ENCODE results near the gene PARD3.

The PARD3 gene

DNA sequence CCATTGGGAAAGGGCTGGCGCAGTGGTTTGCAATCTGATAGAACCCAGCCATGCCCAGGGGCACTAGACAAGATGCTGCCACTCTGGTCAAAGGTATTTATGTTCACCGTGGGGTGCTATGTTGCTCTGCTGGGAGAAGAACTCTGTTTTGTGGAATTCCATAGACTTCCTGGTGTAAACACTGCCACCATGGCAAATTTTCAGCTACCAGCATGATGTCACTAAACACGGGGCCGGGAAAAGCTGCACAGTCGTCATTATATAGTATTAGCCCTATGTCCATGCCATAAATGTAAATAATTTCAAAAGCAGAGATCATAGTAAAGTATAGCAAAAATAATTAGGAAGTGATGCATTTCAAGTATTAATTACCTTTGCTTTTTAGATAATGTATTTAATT, 500.6 kb downstream of the PARD3 start:
- Histone ChIP-seq H3K4me3 (replicated peaks; ENCODE audit: low read depth, low read length) (no peak overlapping the region), H3K27me3 (replicated peaks; ENCODE audit: control insufficient read depth, insufficient read depth, low read length) (no peaks in the 10 kb centered on the region), H3K36me3 (ENCODE audit: control insufficient read depth, insufficient read depth, low read length) (no peaks in the 10 kb centered on the region)
- DNase-seq (ENCODE audit: extremely low read depth, insufficient read length) = no peak
- TF ChIP-seq, protein P1, sequence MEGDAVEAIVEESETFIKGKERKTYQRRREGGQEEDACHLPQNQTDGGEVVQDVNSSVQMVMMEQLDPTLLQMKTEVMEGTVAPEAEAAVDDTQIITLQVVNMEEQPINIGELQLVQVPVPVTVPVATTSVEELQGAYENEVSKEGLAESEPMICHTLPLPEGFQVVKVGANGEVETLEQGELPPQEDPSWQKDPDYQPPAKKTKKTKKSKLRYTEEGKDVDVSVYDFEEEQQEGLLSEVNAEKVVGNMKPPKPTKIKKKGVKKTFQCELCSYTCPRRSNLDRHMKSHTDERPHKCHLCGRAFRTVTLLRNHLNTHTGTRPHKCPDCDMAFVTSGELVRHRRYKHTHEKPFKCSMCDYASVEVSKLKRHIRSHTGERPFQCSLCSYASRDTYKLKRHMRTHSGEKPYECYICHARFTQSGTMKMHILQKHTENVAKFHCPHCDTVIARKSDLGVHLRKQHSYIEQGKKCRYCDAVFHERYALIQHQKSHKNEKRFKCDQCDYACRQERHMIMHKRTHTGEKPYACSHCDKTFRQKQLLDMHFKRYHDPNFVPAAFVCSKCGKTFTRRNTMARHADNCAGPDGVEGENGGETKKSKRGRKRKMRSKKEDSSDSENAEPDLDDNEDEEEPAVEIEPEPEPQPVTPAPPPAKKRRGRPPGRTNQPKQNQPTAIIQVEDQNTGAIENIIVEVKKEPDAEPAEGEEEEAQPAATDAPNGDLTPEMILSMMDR (IDR thresholded peaks at IDR 0.05; ENCODE audit: insufficient read depth, low read length, poor library complexity, severe bottlenecking) = no peak

- Histone ChIP-seq H3K27me3 (replicated peaks; ENCODE audit: control insufficient read depth, insufficient read depth, low read length) (no peaks in the 10 kb centered on the region), H3K36me3 (ENCODE audit: control insufficient read depth, insufficient read depth, low read length) (no peaks in the 10 kb centered on the region), H3K4me3 (replicated peaks; ENCODE audit: low read depth, low read length) (no peak overlapping the region)
- no peak for DNase-seq (ENCODE audit: extremely low read depth, insufficient read length)
- TF ChIP-seq, protein P1 (IDR thresholded peaks at IDR 0.05; ENCODE audit: insufficient read depth, low read length, poor library complexity, severe bottlenecking) = no peak
Measured at GRCh38 chr10:34313888-34314287, 501.2 kb downstream of the PARD3 start.

GRCh38 chr10:34313353-34313752, 501.7 kb downstream of the PARD3 start:
- Histone ChIP-seq H3K27me3 (replicated peaks; ENCODE audit: control insufficient read depth, insufficient read depth, low read length) (no peaks in the 10 kb centered on the region), H3K36me3 (ENCODE audit: control insufficient read depth, insufficient read depth, low read length) (no peaks in the 10 kb centered on the region), H3K4me3 (replicated peaks; ENCODE audit: low read depth, low read length) (no peak overlapping the region)
- no peak for DNase-seq (ENCODE audit: extremely low read depth, insufficient read length)
- TF ChIP-seq, protein P1 (IDR thresholded peaks at IDR 0.05; ENCODE audit: insufficient read depth, low read length, poor library complexity, severe bottlenecking) = no peak

DNA sequence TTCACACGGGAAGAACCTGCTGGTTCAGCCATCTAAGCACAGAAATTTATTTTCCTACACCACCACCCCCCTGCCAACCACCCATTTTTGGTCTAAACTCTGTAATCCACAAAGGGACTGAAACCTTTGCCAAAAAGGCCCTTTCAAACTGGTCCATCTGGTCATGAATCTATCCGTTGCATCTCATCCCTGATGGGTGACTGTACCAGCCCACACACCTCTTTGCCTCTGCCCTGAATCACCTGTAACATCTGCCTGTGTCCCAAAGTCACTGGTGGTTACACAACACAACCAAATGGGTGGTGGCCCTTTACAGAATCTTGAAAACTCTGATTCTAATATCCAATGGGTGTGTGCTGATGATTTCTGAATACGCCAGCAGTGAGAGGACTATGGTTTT, 503.4 kb downstream of the PARD3 start:
- TF ChIP-seq, protein P1 (IDR thresholded peaks at IDR 0.05; ENCODE audit: insufficient read depth, low read length, poor library complexity, severe bottlenecking) = no peak
- no peak for DNase-seq (ENCODE audit: extremely low read depth, insufficient read length)
- no peak overlapping the region for H3K4me3 ChIP-seq (replicated peaks; ENCODE audit: low read depth, low read length)
- no peaks in the 10 kb centered on the region for H3K27me3 ChIP-seq (replicated peaks; ENCODE audit: control insufficient read depth, insufficient read depth, low read length)
- H3K36me3 ChIP-seq (ENCODE audit: control insufficient read depth, insufficient read depth, low read length) = no peaks in the 10 kb centered on the region

GRCh38 chr10:34310234-34310633, 504.9 kb downstream of the PARD3 start:
- TF ChIP-seq, protein P1 (IDR thresholded peaks at IDR 0.05; ENCODE audit: insufficient read depth, low read length, poor library complexity, severe bottlenecking) = no peak
- H3K4me3 ChIP-seq (replicated peaks; ENCODE audit: low read depth, low read length) = no peak overlapping the region
- no peak for DNase-seq (ENCODE audit: extremely low read depth, insufficient read length)

GRCh38 chr10:34305189-34305588, 509.9 kb downstream of the PARD3 start:
- H3K36me3 ChIP-seq (ENCODE audit: control insufficient read depth, insufficient read depth, low read length) = no peaks in the 10 kb centered on the region
- DNase-seq (ENCODE audit: extremely low read depth, insufficient read length) = peak; percentile 45
- H3K4me3 ChIP-seq (replicated peaks; ENCODE audit: low read depth, low read length) = no peak overlapping the region
- TF ChIP-seq, protein P1 (IDR thresholded peaks at IDR 0.05; ENCODE audit: insufficient read depth, low read length, poor library complexity, severe bottlenecking) = peak; percentile 46
- H3K27me3 ChIP-seq (replicated peaks; ENCODE audit: control insufficient read depth, insufficient read depth, low read length) = no peaks in the 10 kb centered on the region

More at GRCh38 chr10:34310234-34310633, 504.9 kb downstream of the PARD3 start:
- H3K27me3 ChIP-seq (replicated peaks; ENCODE audit: control insufficient read depth, insufficient read depth, low read length) = no peaks in the 10 kb centered on the region
- no peaks in the 10 kb centered on the region for H3K36me3 ChIP-seq (ENCODE audit: control insufficient read depth, insufficient read depth, low read length)

Measured in GM06990 (cell line).